Left renal cortex interstitium (tissue), 4 donors: ENCODE data around the gene SRSF4. TPM values are rescaled to one million over a fixed set of nuclear protein-coding genes. Genes with fewer than 3 reads are reported as not detected.
"Not testable (repeated sequence)": the region's sequence is repeated elsewhere in the genome, so short reads cannot be mapped to it uniquely, and the experiment has no call there.

Source experiments
- DNase-seq, 4 donors: peaks; one replicate each; pipeline ENCODE4 v3.0.0-alpha.2; 2013; ENCODE audit warnings: low read depth in 4 of 4, low spot score in 2 of 4, missing footprints in 1 of 4
- polyA plus RNA-seq, 4 donors: library from polyadenylated mRNA; unstranded; fragments of 120-200 nt; gene quantifications; one replicate each; pipeline ENCODE4 v1.2.1, GENCODE V29; 2013; ENCODE audit not compliant: insufficient read length in 4 of 4

The SRSF4 gene
- polyA plus RNA-seq, 4 donors = 96.5 to 146 (median 118) TPM

- DNase-seq = no peak
Observed at GRCh38 chr1:29126198-29126597, 55.5 kb downstream of the SRSF4 start.

- DNase-seq = no peak
Observed at GRCh38 chr1:29125788-29126187, 55.9 kb downstream of the SRSF4 start.

- no peak for DNase-seq
Observed at GRCh38 chr1:29125237-29125641, 56.5 kb downstream of the SRSF4 start.

GRCh38 chr1:29124366-29125236 lies 57.1 kb downstream of the SRSF4 start:
- DNase-seq = peak in 2 of 4 donors; percentile 78 to 82

GRCh38 chr1:29123887-29124365 lies 57.8 kb downstream of the SRSF4 start, which contains the start of gene TMEM200B:
Gene TMEM200B, minus strand, starts transcription at chr1:29123903. Its CDS starts 2,075 bp downstream, at chr1:29121828.
- DNase-seq = no peak

GRCh38 chr1:29123053-29123886 lies 58.4 kb downstream of the SRSF4 start:
- no peak for DNase-seq

GRCh38 chr1:29122682-29123052 lies 59.0 kb downstream of the SRSF4 start:
- DNase-seq = no peak

- DNase-seq = no peak
Observed at GRCh38 chr1:29121936-29122681, 59.6 kb downstream of the SRSF4 start.

GRCh38 chr1:29121516-29121935 lies 60.2 kb downstream of the SRSF4 start:
- DNase-seq = no peak

- DNase-seq = no peak
Observed at GRCh38 chr1:29120947-29121485, 60.7 kb downstream of the SRSF4 start.

GRCh38 chr1:29120367-29120766 lies 61.3 kb downstream of the SRSF4 start:
- DNase-seq = no peak

- no peak for DNase-seq
Observed at GRCh38 chr1:29119121-29119929, 62.4 kb downstream of the SRSF4 start.

GRCh38 chr1:29117381-29117780 lies 64.3 kb downstream of the SRSF4 start:
- no peak for DNase-seq

GRCh38 chr1:29114654-29115053 lies 67.0 kb downstream of the SRSF4 start:
- no peak for DNase-seq

- DNase-seq = no peak
Observed at GRCh38 chr1:29113413-29114117, 68.1 kb downstream of the SRSF4 start.

- DNase-seq = no peak
Observed at GRCh38 chr1:29112705-29113412, 68.8 kb downstream of the SRSF4 start.

- DNase-seq = not testable (repeated sequence)
Observed at GRCh38 chr1:29108041-29108440, 73.7 kb downstream of the SRSF4 start.

- no peak for DNase-seq
Observed at GRCh38 chr1:29105822-29106221, 75.9 kb downstream of the SRSF4 start.
